SK-N-SH (cell line): ENCODE measurements around the gene GNAZ. TPM values are rescaled to one million over a fixed set of nuclear protein-coding genes. Genes with fewer than 3 reads are reported as not detected.

ENCODE experiments used
- CTCF ChIA-PET: fragments of 300-600, 350-600 bp; formaldehyde crosslinking; extraction: SDS; loops from one replicate; lab custom pipeline; 2021; lab: Yijun Ruan, JAX
- POLR2A ChIA-PET: fragments of 350-600 bp; sonication (Branson Sonifier 250); formaldehyde crosslinking; extraction: SDS; loops from one replicate; lab custom pipeline; 2020; ENCODE audit warnings: antibody characterized with exemption, inconsistent platforms; lab: Yijun Ruan, JAX
- DNase-seq: peaks from one replicate; pipeline ENCODE4 v3.0.0; 2012
- H2AFZ ChIP-seq: fragments of 200-600 bp; sonication (generic); 2 replicates; pipeline ENCODE4 v1.8.1; 2016; ENCODE audit warnings: antibody characterized with exemption, mild to moderate bottlenecking, low read depth
- H3F3A ChIP-seq: fragments of 200-600 bp; sonication (generic); replicated peaks from 2 replicates; pipeline ENCODE3; 2016; ENCODE audit warnings: antibody characterized with exemption, mild to moderate bottlenecking; ENCODE audit not compliant: insufficient read depth
- H3K27ac ChIP-seq, 2 experiments: fragments of 200-500 bp in 1 of 2; fragments of 200-600 bp in 1 of 2; sonication (Bioruptor generic) in 1 of 2; sonication (generic), shearing (Covaris generic) in 1 of 2; 2 replicates each; pipeline versions ENCODE4 v1.5.1 to v1.6.1; 2014 to 2016; ENCODE audit warnings: low read depth in 2 of 2, inconsistent platforms in 1 of 2, low read length in 1 of 2, mild to moderate bottlenecking in 1 of 2, mixed read lengths in 1 of 2
- H3K27me3 ChIP-seq: fragments of 200-600 bp; sonication (generic), shearing (Covaris generic); 2 replicates; pipeline ENCODE4 v1.6.1; 2016; ENCODE audit warnings: mixed run types; ENCODE audit not compliant: insufficient read depth
- H3K36me3 ChIP-seq, 2 experiments: fragments of 200-500 bp in 1 of 2; fragments of 200-600 bp in 1 of 2; sonication (Bioruptor generic) in 1 of 2; sonication (generic) in 1 of 2; replicated peaks in 1 of 2; 2 replicates each; pipeline versions ENCODE3 to v1.5.1; 2014 to 2016; ENCODE audit warnings: low read length in 1 of 2, mild to moderate bottlenecking in 1 of 2; ENCODE audit not compliant: insufficient read depth in 2 of 2, control insufficient read depth in 1 of 2
- H3K4me1 ChIP-seq, 2 experiments: fragments of 200-500 bp in 1 of 2; fragments of 200-600 bp in 1 of 2; sonication (Bioruptor generic) in 1 of 2; sonication (generic), shearing (Covaris generic) in 1 of 2; 2 replicates each; pipeline versions ENCODE4 v1.5.1 to v1.6.1; 2014 to 2016; ENCODE audit warnings: low read depth in 1 of 2, low read length in 1 of 2, mixed run types in 1 of 2; ENCODE audit not compliant: insufficient read depth in 2 of 2, control insufficient read depth in 1 of 2
- H3K4me2 ChIP-seq: fragments of 200-600 bp; sonication (generic), shearing (Covaris generic); 2 replicates; pipeline ENCODE4 v1.6.1; 2017; ENCODE audit warnings: mixed run types
- H3K4me3 ChIP-seq, 2 experiments: fragments of 200-500 bp in 1 of 2; fragments of 200-600 bp in 1 of 2; sonication (Bioruptor generic) in 1 of 2; sonication (generic), shearing (Covaris generic) in 1 of 2; 2 replicates each; pipeline versions ENCODE4 v1.5.1 to v1.8.1; 2014 to 2016; ENCODE audit warnings: low read depth in 2 of 2, inconsistent platforms in 1 of 2, low read length in 1 of 2, mild to moderate bottlenecking in 1 of 2, mixed read lengths in 1 of 2, moderate library complexity in 1 of 2
- H3K79me2 ChIP-seq: fragments of 200-600 bp; sonication (generic); 2 replicates; pipeline ENCODE4 v1.8.1; 2017; ENCODE audit warnings: mild to moderate bottlenecking; ENCODE audit not compliant: insufficient read depth
- H3K9ac ChIP-seq: fragments of 200-600 bp; sonication (generic); 2 replicates; pipeline ENCODE4 v1.6.1; 2017; ENCODE audit warnings: mixed run types
- H3K9me2 ChIP-seq: fragments of 200-600 bp; sonication (generic); 2 replicates; pipeline ENCODE4 v1.6.1; 2017; ENCODE audit warnings: mixed run types
- H3K9me3 ChIP-seq: fragments of 200-600 bp; sonication (generic); 2 replicates; pipeline ENCODE4 v1.6.1; 2017; ENCODE audit warnings: mixed run types, mild to moderate bottlenecking, moderate library complexity
- H4K20me1 ChIP-seq: fragments of 200-600 bp; sonication (generic); 2 replicates; pipeline ENCODE4 v1.6.1; 2017; ENCODE audit warnings: mild to moderate bottlenecking, mixed run types; ENCODE audit not compliant: insufficient read depth
- CTCF ChIP-seq: fragments of 200-600 bp; sonication (generic); IDR thresholded peaks from 2 replicates; pipeline ENCODE4 v1.6.1; 2017; ENCODE audit warnings: antibody characterized with exemption, mild to moderate bottlenecking, moderate library complexity
- EP300 ChIP-seq, 2 experiments: IDR thresholded peaks; 2 replicates each; pipeline versions ENCODE4 v1.4.0 to v1.6.1; 2012; ENCODE audit warnings: borderline replicate concordance in 1 of 2, low read depth in 1 of 2, low read length in 1 of 2
- FOSL2 ChIP-seq: IDR thresholded peaks from 2 replicates; pipeline ENCODE4 v1.4.0; 2012; ENCODE audit warnings: low read depth, mild to moderate bottlenecking, moderate library complexity, borderline replicate concordance
- FOXM1 ChIP-seq: IDR thresholded peaks from 2 replicates; pipeline ENCODE4 v1.4.0; 2012; ENCODE audit warnings: low read depth, mild to moderate bottlenecking
- NFIC ChIP-seq: IDR thresholded peaks from 2 replicates; pipeline ENCODE4 v1.4.0; 2012; ENCODE audit warnings: borderline replicate concordance
- RCOR1 ChIP-seq: fragments of 150-350 bp; IDR thresholded peaks from 2 replicates; pipeline ENCODE4 v1.6.1; 2017; ENCODE audit warnings: antibody characterized with exemption, low read length
- SIN3A ChIP-seq: IDR thresholded peaks from 2 replicates; pipeline ENCODE4 v1.6.1; 2012; ENCODE audit warnings: low read depth, mild to moderate bottlenecking, low read length, moderate library complexity, borderline replicate concordance
- TAF1 ChIP-seq: IDR thresholded peaks from 2 replicates; pipeline ENCODE4 v1.6.1; 2012; ENCODE audit warnings: low read depth, mild to moderate bottlenecking, low read length, moderate library complexity, borderline replicate concordance
- USF1 ChIP-seq: IDR thresholded peaks from 2 replicates; pipeline ENCODE4 v1.4.0; 2012; ENCODE audit warnings: low read depth, borderline replicate concordance
- WGBS: methylation state at CpG from one replicate; pipeline ENCODE4 v1.1.6; 2017; ENCODE audit warnings: low lambda C conversion rate; 5-methylcytosine and 5-hydroxymethylcytosine counted together
- polyA plus RNA-seq, 3 experiments: library from polyadenylated mRNA; depleted of rRNA; stranded (reverse); fragments of >200 nt; gene quantifications; 2 replicates each; pipeline ENCODE4 v1.2.3, GENCODE V29; 2012
- TF ChIP-seq, protein P1 (sequence below): IDR thresholded peaks from 2 replicates; pipeline ENCODE4 v1.6.1; 2012; ENCODE audit warnings: mild to moderate bottlenecking, low read depth, low read length, moderate library complexity
- TF ChIP-seq, protein P2 (sequence below): fragments of 150-350 bp; IDR thresholded peaks from 2 replicates; pipeline ENCODE4 v1.6.1; 2016; ENCODE audit warnings: mild to moderate bottlenecking, low read depth, low read length
- TF ChIP-seq, protein P3 (sequence below): IDR thresholded peaks from 2 replicates; pipeline ENCODE4 v1.4.0; 2012; ENCODE audit warnings: low read depth

The GNAZ gene
- polyA plus RNA-seq, 1 of the 3 experiments (the other 2 are of a cell fraction) = 6.5 TPM

- Histone ChIP-seq H3K4me1 (no peaks in the 10 kb centered on the region; a peak in 1 of 4 replicates), H3K36me3 (peaks cover 0 to 10% of the 10 kb centered on the region in 2 experiments), H2AFZ (no peak overlapping the region), H3K79me2 (no peaks in the 10 kb centered on the region)
- no peak for DNase-seq
- TF ChIP-seq, protein P1, sequence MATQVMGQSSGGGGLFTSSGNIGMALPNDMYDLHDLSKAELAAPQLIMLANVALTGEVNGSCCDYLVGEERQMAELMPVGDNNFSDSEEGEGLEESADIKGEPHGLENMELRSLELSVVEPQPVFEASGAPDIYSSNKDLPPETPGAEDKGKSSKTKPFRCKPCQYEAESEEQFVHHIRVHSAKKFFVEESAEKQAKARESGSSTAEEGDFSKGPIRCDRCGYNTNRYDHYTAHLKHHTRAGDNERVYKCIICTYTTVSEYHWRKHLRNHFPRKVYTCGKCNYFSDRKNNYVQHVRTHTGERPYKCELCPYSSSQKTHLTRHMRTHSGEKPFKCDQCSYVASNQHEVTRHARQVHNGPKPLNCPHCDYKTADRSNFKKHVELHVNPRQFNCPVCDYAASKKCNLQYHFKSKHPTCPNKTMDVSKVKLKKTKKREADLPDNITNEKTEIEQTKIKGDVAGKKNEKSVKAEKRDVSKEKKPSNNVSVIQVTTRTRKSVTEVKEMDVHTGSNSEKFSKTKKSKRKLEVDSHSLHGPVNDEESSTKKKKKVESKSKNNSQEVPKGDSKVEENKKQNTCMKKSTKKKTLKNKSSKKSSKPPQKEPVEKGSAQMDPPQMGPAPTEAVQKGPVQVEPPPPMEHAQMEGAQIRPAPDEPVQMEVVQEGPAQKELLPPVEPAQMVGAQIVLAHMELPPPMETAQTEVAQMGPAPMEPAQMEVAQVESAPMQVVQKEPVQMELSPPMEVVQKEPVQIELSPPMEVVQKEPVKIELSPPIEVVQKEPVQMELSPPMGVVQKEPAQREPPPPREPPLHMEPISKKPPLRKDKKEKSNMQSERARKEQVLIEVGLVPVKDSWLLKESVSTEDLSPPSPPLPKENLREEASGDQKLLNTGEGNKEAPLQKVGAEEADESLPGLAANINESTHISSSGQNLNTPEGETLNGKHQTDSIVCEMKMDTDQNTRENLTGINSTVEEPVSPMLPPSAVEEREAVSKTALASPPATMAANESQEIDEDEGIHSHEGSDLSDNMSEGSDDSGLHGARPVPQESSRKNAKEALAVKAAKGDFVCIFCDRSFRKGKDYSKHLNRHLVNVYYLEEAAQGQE = no peak
- no peak for TF ChIP-seq USF1
- TF ChIP-seq, all 33 proteins: peak for 0
- Histone ChIP-seq H3K9ac (no peak overlapping the region), H3K4me2 (no peak overlapping the region), H3K4me3 (no peak overlapping the region), H3K27me3 (no peaks in the 10 kb centered on the region), H4K20me1 (no peaks in the 10 kb centered on the region), H3K27ac (no peak overlapping the region), H3K9me2 (no peaks in the 10 kb centered on the region), H3F3A (no peaks in the 10 kb centered on the region), H3K9me3 (no peaks in the 10 kb centered on the region)
- CTCF ChIA-PET = interaction anchor here (1.1 to 2.7 kb wide), 5 partner anchors 14 to 196 kb away, joined by 4 to 13 read pairs (median 5); no protein-coding TSS in a partner anchor
- POLR2A ChIA-PET = interaction anchor here (1.5 kb wide), 1 partner anchor 10 kb away, joined by 3 read pairs; the partner anchor contains the start of gene RAB36
- 93% methylated on average over 3 of the region's 3 CpGs for WGBS
These were observed 84.8 kb downstream of the GNAZ start for GRCh38 chr22:23155143-23155542.

DNA sequence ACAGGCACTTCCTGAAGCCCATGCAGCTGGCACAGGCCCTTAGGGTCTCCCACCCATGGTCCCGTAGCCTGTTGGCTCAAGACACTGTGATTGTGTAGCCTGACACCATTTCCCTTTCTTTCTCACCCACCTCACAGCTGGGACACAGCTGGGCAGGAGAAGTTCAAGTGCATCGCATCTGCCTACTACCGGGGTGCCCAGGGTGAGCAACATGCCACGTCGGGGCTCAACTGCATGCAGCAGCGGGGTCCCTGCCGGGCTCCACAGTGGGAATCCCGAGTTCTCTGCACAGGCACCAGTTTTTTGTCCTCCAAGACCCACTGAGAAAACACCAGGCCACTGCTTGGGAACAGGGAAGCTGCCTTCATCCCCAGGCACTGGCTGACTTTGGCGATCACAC lies 85.5 kb downstream of the GNAZ start:
- H3K9ac ChIP-seq = no peak overlapping the region
- no peak overlapping the region for H2AFZ ChIP-seq
- no peaks in the 10 kb centered on the region; a peak in 1 of 4 replicates for H3K4me1 ChIP-seq
- POLR2A ChIA-PET = no interaction called here
- no peak overlapping the region for H3K4me3 ChIP-seq
- no peaks in the 10 kb centered on the region for H3F3A ChIP-seq
- TF ChIP-seq, protein P2, sequence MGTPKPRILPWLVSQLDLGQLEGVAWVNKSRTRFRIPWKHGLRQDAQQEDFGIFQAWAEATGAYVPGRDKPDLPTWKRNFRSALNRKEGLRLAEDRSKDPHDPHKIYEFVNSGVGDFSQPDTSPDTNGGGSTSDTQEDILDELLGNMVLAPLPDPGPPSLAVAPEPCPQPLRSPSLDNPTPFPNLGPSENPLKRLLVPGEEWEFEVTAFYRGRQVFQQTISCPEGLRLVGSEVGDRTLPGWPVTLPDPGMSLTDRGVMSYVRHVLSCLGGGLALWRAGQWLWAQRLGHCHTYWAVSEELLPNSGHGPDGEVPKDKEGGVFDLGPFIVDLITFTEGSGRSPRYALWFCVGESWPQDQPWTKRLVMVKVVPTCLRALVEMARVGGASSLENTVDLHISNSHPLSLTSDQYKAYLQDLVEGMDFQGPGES = no peak
- TF ChIP-seq SIN3A (no peak), RCOR1 (no peak), NFIC (no peak), TAF1 (no peak), CTCF (no peak), FOSL2 (no peak), FOXM1 (no peak), EP300 (IDR thresholded peaks at IDR 0.05; ENCODE audit: borderline replicate concordance in 1 of 2, low read depth in 1 of 2, low read length in 1 of 2) (no peak)
- TF ChIP-seq, protein P3, sequence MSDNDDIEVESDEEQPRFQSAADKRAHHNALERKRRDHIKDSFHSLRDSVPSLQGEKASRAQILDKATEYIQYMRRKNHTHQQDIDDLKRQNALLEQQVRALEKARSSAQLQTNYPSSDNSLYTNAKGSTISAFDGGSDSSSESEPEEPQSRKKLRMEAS = no peak
- H3K27ac ChIP-seq = no peak overlapping the region
- no peaks in the 10 kb centered on the region for H3K9me3 ChIP-seq
- WGBS = 93% methylated on average over 7 of the region's 9 CpGs
- H3K36me3 ChIP-seq = peaks cover 0 to 9% of the 10 kb centered on the region in 2 experiments
- no peaks in the 10 kb centered on the region for H3K9me2 ChIP-seq
- DNase-seq = no peak
- no peaks in the 10 kb centered on the region for H3K79me2 ChIP-seq
- no peaks in the 10 kb centered on the region for H3K27me3 ChIP-seq
- H3K4me2 ChIP-seq = no peak overlapping the region
- H4K20me1 ChIP-seq = no peaks in the 10 kb centered on the region
- CTCF ChIA-PET = interaction anchor here (0.6 to 2.7 kb wide), 9 partner anchors 9 to 196 kb away, joined by 3 to 13 read pairs (median 4); no protein-coding TSS in a partner anchor
